B cell (primary cell): ENCODE data around the gene TMEM273.

ENCODE experiments used
- CTCF ChIP-seq: fragments of 200-600 bp; IDR thresholded peaks from one replicate; pipeline ENCODE4 v1.8.0; 2022; ENCODE audit warnings: antibody characterized with exemption, mild to moderate bottlenecking
- EZH2 ChIP-seq: IDR thresholded peaks from 2 replicates; pipeline ENCODE4 v1.6.1; 2012; ENCODE audit warnings: borderline replicate concordance, low read depth, mild to moderate bottlenecking, moderate library complexity, low read length; ENCODE audit not compliant: insufficient read depth, poor library complexity, severe bottlenecking

DNA sequence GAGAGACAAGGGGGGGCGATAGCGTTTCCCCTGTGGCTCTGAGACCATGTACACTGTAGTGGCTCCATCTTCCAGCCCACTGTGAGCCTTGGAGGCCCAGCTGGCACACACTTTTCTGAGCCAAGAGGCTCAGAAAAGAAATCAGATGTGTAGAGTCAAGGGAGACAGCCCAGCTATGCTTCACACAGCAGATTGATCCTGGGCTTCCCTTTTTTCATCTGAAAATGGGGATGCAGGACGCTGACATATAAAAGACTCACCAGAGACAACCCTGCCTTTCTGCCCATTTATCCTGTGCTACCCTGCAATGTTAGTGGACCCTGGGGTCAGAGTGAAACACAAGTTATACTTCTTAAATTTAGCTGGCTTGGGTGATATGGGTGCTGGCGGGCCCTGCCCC lies 14.3 kb downstream of the TMEM273 start:
- TF ChIP-seq CTCF (no peak), EZH2 (no peak)
